Stomach smooth muscle (tissue), 2 donors: ENCODE results near the gene DSCAML1.
A peak's percentile ranks its signal among the peaks of the same experiment; 100 is the strongest.

Experiments
- H3K27ac ChIP-seq: one replicate; pipeline ENCODE4 v1.7.0; 2013; ENCODE audit warnings: mild to moderate bottlenecking, low read length, inconsistent platforms
- H3K27me3 ChIP-seq, 2 donors: one replicate each; pipeline ENCODE4 v1.7.0; 2013; ENCODE audit warnings: low read length in 2 of 2; ENCODE audit not compliant: insufficient read depth in 2 of 2, control insufficient read depth in 1 of 2
- H3K36me3 ChIP-seq, 2 donors: one replicate each; pipeline ENCODE4 v1.7.0; 2013; ENCODE audit warnings: low read length in 2 of 2; ENCODE audit not compliant: control insufficient read depth in 2 of 2, insufficient read depth in 2 of 2
- H3K4me1 ChIP-seq: one replicate; pipeline ENCODE4 v1.7.0; 2013; ENCODE audit warnings: low read length; ENCODE audit not compliant: control insufficient read depth, insufficient read depth
- H3K4me3 ChIP-seq, 2 donors: one replicate each; pipeline ENCODE4 v1.7.0; 2013; ENCODE audit warnings: low read length in 2 of 2
- H3K9ac ChIP-seq, 2 donors: one replicate each; pipeline ENCODE4 v1.7.0; 2013; ENCODE audit warnings: low read length in 2 of 2, mild to moderate bottlenecking in 1 of 2
- H3K9me3 ChIP-seq, 2 donors: one replicate each; pipeline ENCODE4 v1.7.0; 2013; ENCODE audit warnings: low read length in 2 of 2; ENCODE audit not compliant: control insufficient read depth in 2 of 2
- donor health status: healthy.
- donor health status: Pancreatic carcinoma.

DSCAML1 gene

GRCh38 chr11:117579161-117579560 lies 217.9 kb downstream of the DSCAML1 start:
- Histone ChIP-seq H3K9ac (no peak overlapping the region), H3K4me3 (no peak overlapping the region)

GRCh38 chr11:117575856-117576255 lies 221.2 kb downstream of the DSCAML1 start:
- Histone ChIP-seq H3K27ac (no peak overlapping the region), H3K4me3 (no peak overlapping the region), H3K9me3 (no peaks in the 10 kb centered on the region), H3K36me3 (no peaks in the 10 kb centered on the region), H3K27me3 (no peaks in the 10 kb centered on the region), H3K4me1 (no peaks in the 10 kb centered on the region), H3K9ac (no peak overlapping the region)

More at GRCh38 chr11:117579161-117579560, 217.9 kb downstream of the DSCAML1 start:
- no peak overlapping the region for H3K27ac ChIP-seq
- no peaks in the 10 kb centered on the region for H3K27me3 ChIP-seq
- H3K36me3 ChIP-seq = no peaks in the 10 kb centered on the region
- no peaks in the 10 kb centered on the region for H3K9me3 ChIP-seq
- H3K4me1 ChIP-seq = peaks cover 5% of the 10 kb centered on the region

GRCh38 chr11:117574551-117574950 lies 222.5 kb downstream of the DSCAML1 start:
- no peaks in the 10 kb centered on the region for H3K36me3 ChIP-seq
- H3K4me3 ChIP-seq = no peak overlapping the region
- H3K4me1 ChIP-seq = no peaks in the 10 kb centered on the region
- no peaks in the 10 kb centered on the region for H3K27me3 ChIP-seq
- H3K27ac ChIP-seq = no peak overlapping the region
- H3K9ac ChIP-seq = no peak overlapping the region
- H3K9me3 ChIP-seq = peaks cover 0 to 3% of the 10 kb centered on the region in 2 donors

- Histone ChIP-seq H3K9me3 (peaks cover 0 to 6% of the 10 kb centered on the region in 2 donors), H3K4me3 (no peak overlapping the region), H3K9ac (no peak overlapping the region)
Observed at GRCh38 chr11:117573326-117573725, 223.7 kb downstream of the DSCAML1 start.

GRCh38 chr11:117572671-117573070 lies 224.3 kb downstream of the DSCAML1 start:
- H3K4me3 ChIP-seq = no peak overlapping the region
- H3K27me3 ChIP-seq = no peaks in the 10 kb centered on the region
- H3K4me1 ChIP-seq = no peaks in the 10 kb centered on the region
- peaks cover 0 to 6% of the 10 kb centered on the region in 2 donors for H3K9me3 ChIP-seq
- H3K27ac ChIP-seq = no peak overlapping the region
- no peak overlapping the region for H3K9ac ChIP-seq
- H3K36me3 ChIP-seq = no peaks in the 10 kb centered on the region

More at GRCh38 chr11:117573326-117573725, 223.7 kb downstream of the DSCAML1 start:
- H3K4me1 ChIP-seq = no peaks in the 10 kb centered on the region
- H3K27ac ChIP-seq = no peak overlapping the region
- H3K27me3 ChIP-seq = no peaks in the 10 kb centered on the region
- H3K36me3 ChIP-seq = no peaks in the 10 kb centered on the region

- Histone ChIP-seq H3K27me3 (no peaks in the 10 kb centered on the region), H3K4me1 (no peaks in the 10 kb centered on the region), H3K4me3 (peak overlapping the region in 1 of 2 donors; percentile 3), H3K36me3 (no peaks in the 10 kb centered on the region), H3K27ac (no peak overlapping the region), H3K9ac (no peak overlapping the region), H3K9me3 (peaks cover 0 to 6% of the 10 kb centered on the region in 2 donors)
Observed at GRCh38 chr11:117572129-117572528, 224.9 kb downstream of the DSCAML1 start.

- H3K36me3 ChIP-seq = no peaks in the 10 kb centered on the region
- H3K4me1 ChIP-seq = no peaks in the 10 kb centered on the region
- H3K27ac ChIP-seq = no peak overlapping the region
- no peaks in the 10 kb centered on the region for H3K27me3 ChIP-seq
- peaks cover 0 to 6% of the 10 kb centered on the region in 2 donors for H3K9me3 ChIP-seq
- H3K4me3 ChIP-seq = no peak overlapping the region
- no peak overlapping the region for H3K9ac ChIP-seq
Observed at GRCh38 chr11:117570701-117571100, 226.3 kb downstream of the DSCAML1 start.

- Histone ChIP-seq H3K36me3 (no peaks in the 10 kb centered on the region), H3K9ac (no peak overlapping the region), H3K9me3 (peaks cover 0 to 6% of the 10 kb centered on the region in 2 donors), H3K27me3 (no peaks in the 10 kb centered on the region), H3K27ac (no peak overlapping the region), H3K4me1 (no peaks in the 10 kb centered on the region), H3K4me3 (no peak overlapping the region)
Observed at GRCh38 chr11:117569911-117570310, 227.1 kb downstream of the DSCAML1 start.

GRCh38 chr11:117565709-117566108 lies 231.3 kb downstream of the DSCAML1 start:
- Histone ChIP-seq H3K4me1 (no peaks in the 10 kb centered on the region), H3K4me3 (no peak overlapping the region), H3K9ac (no peak overlapping the region), H3K9me3 (peaks cover 0 to 6% of the 10 kb centered on the region in 2 donors), H3K27ac (no peak overlapping the region), H3K27me3 (no peaks in the 10 kb centered on the region), H3K36me3 (no peaks in the 10 kb centered on the region)

- Histone ChIP-seq H3K36me3 (no peaks in the 10 kb centered on the region), H3K9me3 (peaks cover 0 to under 1% of the 10 kb centered on the region in 2 donors), H3K9ac (no peak overlapping the region), H3K4me3 (no peak overlapping the region), H3K4me1 (no peaks in the 10 kb centered on the region), H3K27ac (no peak overlapping the region), H3K27me3 (no peaks in the 10 kb centered on the region)
Observed at GRCh38 chr11:117564321-117564720, 232.7 kb downstream of the DSCAML1 start.

GRCh38 chr11:117563556-117563955 lies 233.5 kb downstream of the DSCAML1 start:
- no peak overlapping the region for H3K27ac ChIP-seq
- no peak overlapping the region for H3K4me3 ChIP-seq
- H3K36me3 ChIP-seq = no peaks in the 10 kb centered on the region
- no peak overlapping the region for H3K9ac ChIP-seq
- no peaks in the 10 kb centered on the region for H3K4me1 ChIP-seq
- no peaks in the 10 kb centered on the region for H3K9me3 ChIP-seq
- H3K27me3 ChIP-seq = no peaks in the 10 kb centered on the region
